ENCODE measurements around the gene TMEM273. TPM values are rescaled to one million over a fixed set of nuclear protein-coding genes. Genes with fewer than 3 reads are reported as not detected.
A peak's percentile ranks its signal among the peaks of the same experiment; 100 is the strongest.

The TMEM273 gene
- total and polyA plus RNA-seq, 2 of the 4 experiments (the other 2 are of a cell fraction) = not detected

- BruUV-seq (replicated peaks) = no TSS peak
- H2BK120ac ChIP-seq (ENCODE audit: low read depth, low read length) = no peak overlapping the region
- H3K36me3 ChIP-seq (ENCODE audit: control insufficient read depth, insufficient read depth, low read length) = no peaks in the 10 kb centered on the region
- H3K9me3 ChIP-seq (ENCODE audit: control insufficient read depth, insufficient read depth, low read length) = no peaks in the 10 kb centered on the region
- WGBS, 2 experiments (ENCODE audit: extremely low coverage in 2 of 2, insufficient read length in 1 of 2) = 86% methylated on average over 28 of the region's 37 CpGs; no CpG with 5 or more reads in 1 of the 2 experiments
- ATAC-seq (ENCODE audit: low read depth) (no peak), DNase-seq (no peak)
- no peak overlapping the region for H3K14ac ChIP-seq (replicated peaks; ENCODE audit: low read depth, low read length)
- dilution Hi-C loops (cut with HindIII; ENCODE audit: low sequenced_read_pairs, unreplicated experiment) = no loop called here
- H3K4me2 ChIP-seq (ENCODE audit: low read depth, low read length) = no peak overlapping the region
- no peak overlapping the region for H4K8ac ChIP-seq (ENCODE audit: low read depth in 2 of 2, low read length in 2 of 2)
- no peak overlapping the region for H3K9ac ChIP-seq (ENCODE audit: low read depth, low read length)
- no peak overlapping the region for H3K4me3 ChIP-seq (ENCODE audit: insufficient read depth, low read depth, low read length)
- no peaks in the 10 kb centered on the region for H3K9me1 ChIP-seq (ENCODE audit: insufficient read depth, low read length)
- no peak overlapping the region for H3K56ac ChIP-seq (ENCODE audit: extremely low read depth, insufficient read depth, low read length)
- no peak overlapping the region for H2AK9ac ChIP-seq (replicated peaks; ENCODE audit: low read depth, low read length, poor library complexity)
- H2BK20ac ChIP-seq (ENCODE audit: low read depth, low read length) = no peak overlapping the region
- CTCF ChIA-PET = no interaction called here
- peaks cover 41% of the 10 kb centered on the region for H3K27me3 ChIP-seq (ENCODE audit: control insufficient read depth, insufficient read depth, low read length)
- TF ChIP-seq CEBPB (IDR thresholded peaks at IDR 0.05; ENCODE audit: low read depth, low read length) (no peak), CTCF (conservative IDR thresholded peaks at IDR 0.05; ENCODE audit: low read depth, low read length) (no peak), RFX5 (IDR thresholded peaks at IDR 0.05; ENCODE audit: low read depth, low read length) (no peak), ELK1 (IDR thresholded peaks at IDR 0.05; ENCODE audit: borderline replicate concordance, low read depth, low read length) (no peak), USF2 (IDR thresholded peaks at IDR 0.05; ENCODE audit: low read depth, low read length) (no peak), FOS (IDR thresholded peaks at IDR 0.05; ENCODE audit: low read depth, low read length) (no peak)
- no peak overlapping the region for H3K18ac ChIP-seq (ENCODE audit: low read depth, low read length)
- no peak overlapping the region for H3K4ac ChIP-seq (ENCODE audit: low read depth, low read length)
- H2BK5ac ChIP-seq (ENCODE audit: low read depth, low read length, poor library complexity, severe bottlenecking) = no peak overlapping the region
- H2BK15ac ChIP-seq (ENCODE audit: low read depth, low read length) = no peak overlapping the region
- no peaks in the 10 kb centered on the region for H4K20me1 ChIP-seq (ENCODE audit: insufficient read depth, low read length)
- H4K5ac ChIP-seq (ENCODE audit: low read depth, low read length) = no peak overlapping the region
- H2AFZ ChIP-seq (replicated peaks; ENCODE audit: low read length, poor library complexity) = peak overlapping the region; percentile 59
- no peaks in the 10 kb centered on the region for H3K79me1 ChIP-seq (ENCODE audit: low read depth in 1 of 2, low read length in 2 of 2)
- in situ Hi-C loops (cut with MboI; ENCODE audit: low sequenced_read_pairs) = no loop called here
- no peak overlapping the region for H3K23ac ChIP-seq (ENCODE audit: low read depth, low read length)
- H3K4me1 ChIP-seq (ENCODE audit: control insufficient read depth, insufficient read depth, low read length) = peaks cover 5% of the 10 kb centered on the region
- intact Hi-C loops (cut with micrococcal nuclease) = no loop called here
- H3K27ac ChIP-seq (ENCODE audit: insufficient read depth, low read length) = no peak overlapping the region
- H2AK5ac ChIP-seq (ENCODE audit: low read depth, low read length) = no peak overlapping the region
- POLR2A ChIA-PET (ENCODE audit: unreplicated experiment) = no interaction called here
- H4K91ac ChIP-seq (ENCODE audit: insufficient read depth, low read depth, low read length) = no peak overlapping the region
Measured at GRCh38 chr10:49131507-49132361, 56.5 kb downstream of the TMEM273 start.
